Parathyroid adenoma (tissue), 2 donors: ENCODE data around the gene ZNF841.

Experiments used
- H2AFZ ChIP-seq: fragments of 300-600 bp; sonication (generic); one replicate; pipeline ENCODE4 v1.7.0; 2017; ENCODE audit warnings: antibody characterized with exemption, mild to moderate bottlenecking
- H3K27ac ChIP-seq: fragments of 300-600 bp; sonication (generic); one replicate; pipeline ENCODE4 v1.7.0; 2017
- H3K27me3 ChIP-seq: fragments of 300-600 bp; sonication (generic); one replicate; pipeline ENCODE4 v1.7.0; 2017; ENCODE audit warnings: low read length; ENCODE audit not compliant: control insufficient read depth, insufficient read depth
- H3K36me3 ChIP-seq: fragments of 300-600 bp; sonication (generic); one replicate; pipeline ENCODE4 v1.7.0; 2017; ENCODE audit warnings: low read length; ENCODE audit not compliant: control insufficient read depth, insufficient read depth
- H3K4me1 ChIP-seq: fragments of 300-600 bp; sonication (generic); one replicate; pipeline ENCODE4 v1.7.0; 2017; ENCODE audit warnings: control low read depth
- H3K4me2 ChIP-seq: fragments of 300-600 bp; sonication (generic); one replicate; pipeline ENCODE4 v1.7.0; 2017; ENCODE audit warnings: low read length
- H3K4me3 ChIP-seq: fragments of 300-600 bp; sonication (generic); one replicate; pipeline ENCODE4 v1.7.0; 2017; ENCODE audit warnings: low read depth, low read length
- H3K79me2 ChIP-seq: fragments of 300-600 bp; sonication (generic); one replicate; pipeline ENCODE4 v1.7.0; 2017; ENCODE audit warnings: control low read depth
- H3K9ac ChIP-seq: fragments of 300-600 bp; sonication (generic); one replicate; pipeline ENCODE4 v1.7.0; 2017; ENCODE audit warnings: mild to moderate bottlenecking
- H3K9me3 ChIP-seq: fragments of 300-600 bp; sonication (generic); one replicate; pipeline ENCODE4 v1.7.0; 2017; ENCODE audit warnings: low read length; ENCODE audit not compliant: control insufficient read depth
- TF ChIP-seq, protein P1 (sequence below): fragments of 300-600 bp; sonication (generic); IDR thresholded peaks from one replicate; pipeline ENCODE4 v1.7.0; 2017; ENCODE audit warnings: antibody characterized with exemption, mild to moderate bottlenecking
- donor health status: primary hyperparathyroidism.

ZNF841 gene

DNA sequence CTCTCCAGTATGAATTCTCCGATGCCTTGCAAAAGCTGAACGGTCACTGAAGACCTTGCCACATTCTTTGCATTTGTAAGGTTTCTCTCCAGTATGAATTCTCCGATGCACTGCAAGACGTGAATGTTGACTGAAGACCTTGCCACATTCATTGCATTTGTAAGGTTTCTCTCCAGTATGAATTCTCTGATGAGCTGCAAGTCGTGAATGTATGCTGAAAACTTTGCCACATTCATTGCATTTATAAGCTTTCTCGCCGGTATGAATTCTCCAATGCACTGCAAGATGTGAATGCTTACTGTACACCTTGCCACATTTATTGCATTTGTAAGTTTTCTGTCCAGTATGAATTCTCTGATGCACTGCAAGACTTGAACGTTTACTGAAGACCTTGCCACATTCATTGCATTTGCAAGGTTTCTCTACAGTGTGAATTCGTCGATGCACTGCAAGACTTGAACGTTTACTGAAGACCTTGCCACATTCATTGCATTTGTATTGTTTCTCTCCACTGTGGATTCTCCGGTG lies 20.0 kb upstream of the ZNF841 start:
- H2AFZ ChIP-seq = no peak overlapping the region
- no peak overlapping the region for H3K4me3 ChIP-seq
- H3K9me3 ChIP-seq = peaks cover 28% of the 10 kb centered on the region
- H3K9ac ChIP-seq = no peak overlapping the region
- H3K27ac ChIP-seq = no peak overlapping the region
- no peaks in the 10 kb centered on the region for H3K79me2 ChIP-seq
- no peak overlapping the region for H3K4me2 ChIP-seq
- TF ChIP-seq, protein P1, sequence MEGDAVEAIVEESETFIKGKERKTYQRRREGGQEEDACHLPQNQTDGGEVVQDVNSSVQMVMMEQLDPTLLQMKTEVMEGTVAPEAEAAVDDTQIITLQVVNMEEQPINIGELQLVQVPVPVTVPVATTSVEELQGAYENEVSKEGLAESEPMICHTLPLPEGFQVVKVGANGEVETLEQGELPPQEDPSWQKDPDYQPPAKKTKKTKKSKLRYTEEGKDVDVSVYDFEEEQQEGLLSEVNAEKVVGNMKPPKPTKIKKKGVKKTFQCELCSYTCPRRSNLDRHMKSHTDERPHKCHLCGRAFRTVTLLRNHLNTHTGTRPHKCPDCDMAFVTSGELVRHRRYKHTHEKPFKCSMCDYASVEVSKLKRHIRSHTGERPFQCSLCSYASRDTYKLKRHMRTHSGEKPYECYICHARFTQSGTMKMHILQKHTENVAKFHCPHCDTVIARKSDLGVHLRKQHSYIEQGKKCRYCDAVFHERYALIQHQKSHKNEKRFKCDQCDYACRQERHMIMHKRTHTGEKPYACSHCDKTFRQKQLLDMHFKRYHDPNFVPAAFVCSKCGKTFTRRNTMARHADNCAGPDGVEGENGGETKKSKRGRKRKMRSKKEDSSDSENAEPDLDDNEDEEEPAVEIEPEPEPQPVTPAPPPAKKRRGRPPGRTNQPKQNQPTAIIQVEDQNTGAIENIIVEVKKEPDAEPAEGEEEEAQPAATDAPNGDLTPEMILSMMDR = no peak
- H3K36me3 ChIP-seq = peaks cover 25% of the 10 kb centered on the region
- H3K4me1 ChIP-seq = no peaks in the 10 kb centered on the region
- no peaks in the 10 kb centered on the region for H3K27me3 ChIP-seq

DNA sequence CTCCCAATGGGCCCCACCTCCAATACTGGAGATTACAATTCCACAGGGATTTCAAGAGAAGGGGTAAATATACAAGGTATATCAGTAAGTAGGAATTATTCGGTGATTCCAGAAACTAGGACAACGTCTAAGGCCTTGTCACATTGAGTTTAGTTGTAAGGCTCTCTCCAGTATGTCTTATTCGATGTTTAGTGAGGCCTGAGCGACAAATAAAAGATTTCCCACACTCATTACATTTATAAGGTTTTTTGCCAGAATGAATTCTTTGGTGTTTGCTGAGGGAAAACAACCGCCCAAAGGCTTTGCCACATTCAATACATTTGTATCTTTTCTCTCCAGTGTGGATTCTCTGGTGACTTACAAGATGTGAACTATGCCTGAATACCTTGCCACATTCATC lies 19.1 kb upstream of the ZNF841 start:
- H3K36me3 ChIP-seq = peaks cover 16% of the 10 kb centered on the region
- TF ChIP-seq, protein P1 = no peak

DNA sequence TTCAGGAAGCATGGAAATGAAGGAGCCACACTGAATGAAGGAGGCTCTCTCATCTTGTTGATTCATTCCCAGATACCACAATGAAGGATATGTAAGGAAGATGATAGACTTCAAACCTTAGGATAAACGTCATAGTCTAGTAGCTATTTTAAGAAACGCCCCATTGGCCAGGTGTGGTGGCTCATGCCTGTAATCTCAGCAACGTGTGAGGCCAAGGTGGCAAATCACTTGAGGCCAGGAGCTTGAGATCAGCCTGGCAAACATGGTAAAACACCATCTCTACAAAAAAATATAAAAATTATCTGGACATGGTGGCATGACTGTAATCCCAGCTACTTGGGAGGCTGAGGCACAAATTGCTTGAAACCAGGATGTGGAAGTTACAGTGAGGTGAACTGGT lies 17.1 kb upstream of the ZNF841 start:
- H3K36me3 ChIP-seq = peaks cover 16% of the 10 kb centered on the region
- TF ChIP-seq, protein P1 = no peak

More for the DNA sequence above, 19.1 kb upstream of the ZNF841 start:
- H3K4me3 ChIP-seq = no peak overlapping the region
- no peaks in the 10 kb centered on the region for H3K79me2 ChIP-seq
- H3K4me2 ChIP-seq = no peak overlapping the region
- H3K27ac ChIP-seq = no peak overlapping the region
- H3K9ac ChIP-seq = no peak overlapping the region
- no peaks in the 10 kb centered on the region for H3K27me3 ChIP-seq
- no peaks in the 10 kb centered on the region for H3K4me1 ChIP-seq
- peaks cover 24% of the 10 kb centered on the region for H3K9me3 ChIP-seq
- no peak overlapping the region for H2AFZ ChIP-seq

DNA sequence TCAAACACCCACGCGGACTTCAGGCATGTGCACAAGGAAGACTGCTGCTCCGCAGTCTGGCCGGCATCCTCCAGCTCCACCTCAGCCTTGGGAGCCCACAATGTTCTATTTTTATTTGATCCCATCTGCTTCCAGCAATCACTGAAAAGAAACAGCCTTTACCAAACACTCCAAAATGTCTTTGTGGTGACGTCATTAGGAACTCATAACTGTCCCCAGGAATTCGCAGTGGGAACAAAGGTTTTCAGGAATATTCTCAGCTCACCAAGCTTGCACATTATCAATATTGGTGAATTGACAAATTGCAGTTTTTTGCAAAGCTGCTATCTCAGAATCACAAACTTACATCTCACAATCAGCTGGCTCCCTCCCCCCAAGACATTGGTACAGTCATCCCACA lies 15.2 kb upstream of the ZNF841 start:
- Histone ChIP-seq H3K4me3 (no peak overlapping the region), H2AFZ (no peak overlapping the region), H3K27ac (no peak overlapping the region), H3K4me1 (no peaks in the 10 kb centered on the region), H3K9me3 (peaks cover 10% of the 10 kb centered on the region), H3K27me3 (no peaks in the 10 kb centered on the region), H3K9ac (no peak overlapping the region), H3K36me3 (peaks cover 3% of the 10 kb centered on the region), H3K79me2 (no peaks in the 10 kb centered on the region), H3K4me2 (no peak overlapping the region)
- TF ChIP-seq, protein P1 = no peak

More for the DNA sequence above, 17.1 kb upstream of the ZNF841 start:
- Histone ChIP-seq H3K4me2 (no peak overlapping the region), H3K79me2 (no peaks in the 10 kb centered on the region), H2AFZ (no peak overlapping the region), H3K27me3 (no peaks in the 10 kb centered on the region), H3K4me3 (no peak overlapping the region), H3K9ac (no peak overlapping the region), H3K4me1 (no peaks in the 10 kb centered on the region), H3K9me3 (peaks cover 19% of the 10 kb centered on the region), H3K27ac (no peak overlapping the region)

DNA sequence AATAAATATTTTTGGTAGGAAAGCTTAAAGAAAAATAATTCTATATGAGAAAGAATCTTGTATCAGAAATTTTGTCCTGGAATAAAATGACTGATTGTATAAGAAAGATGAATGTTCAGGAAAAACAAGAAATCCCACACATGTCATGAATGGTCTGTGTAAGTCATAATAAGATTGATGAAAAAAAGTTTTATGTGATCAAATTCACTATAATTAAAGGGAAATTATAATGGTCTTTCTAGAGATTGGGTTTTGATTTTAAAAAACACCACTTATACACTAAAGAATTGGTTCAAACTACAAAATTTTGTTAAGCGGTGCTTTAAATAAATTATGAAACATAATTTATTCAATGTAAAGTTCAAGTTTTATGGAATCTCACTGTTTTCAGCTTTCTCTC lies 7.2 kb upstream of the ZNF841 start:
- Histone ChIP-seq H3K4me1 (no peaks in the 10 kb centered on the region), H3K9ac (no peak overlapping the region), H2AFZ (no peak overlapping the region), H3K4me3 (no peak overlapping the region), H3K27ac (no peak overlapping the region), H3K36me3 (no peaks in the 10 kb centered on the region), H3K4me2 (no peak overlapping the region), H3K79me2 (no peaks in the 10 kb centered on the region), H3K9me3 (no peaks in the 10 kb centered on the region), H3K27me3 (no peaks in the 10 kb centered on the region)
- TF ChIP-seq, protein P1 = no peak
